Fibroblast of the aortic adventitia (primary cell): Measurements from ENCODE around the gene LILRA1. TPM values are rescaled to one million over a fixed set of nuclear protein-coding genes. Genes with fewer than 3 reads are reported as not detected.
"Not testable (repeated sequence)": the region's sequence is repeated elsewhere in the genome, so short reads cannot be mapped to it uniquely, and the experiment has no call there.

Source experiments
- DNase-seq: peaks from one replicate; pipeline ENCODE4 v3.0.0-alpha.2; 2010; ENCODE audit warnings: low read depth
- H3K4me3 ChIP-seq: 2 replicates; pipeline ENCODE4 v1.5.1; 2011; ENCODE audit warnings: low read depth, mild to moderate bottlenecking, control low read depth, low read length, moderate library complexity
- total RNA-seq: library from RNA; depleted of rRNA; stranded (reverse); fragments of >200 nt; gene quantifications from 2 replicates; pipeline ENCODE4 v1.2.3, GENCODE V29; 2012; ENCODE audit warnings: low replicate concordance
- TF ChIP-seq, protein P1 (sequence below): IDR thresholded peaks from 2 replicates; pipeline ENCODE4 v1.5.1; 2011; ENCODE audit warnings: mild to moderate bottlenecking, low read length, control low read depth, inconsistent platforms; ENCODE audit not compliant: insufficient read depth

LILRA1 gene
- total RNA-seq, 1 donor: not detected

DNA sequence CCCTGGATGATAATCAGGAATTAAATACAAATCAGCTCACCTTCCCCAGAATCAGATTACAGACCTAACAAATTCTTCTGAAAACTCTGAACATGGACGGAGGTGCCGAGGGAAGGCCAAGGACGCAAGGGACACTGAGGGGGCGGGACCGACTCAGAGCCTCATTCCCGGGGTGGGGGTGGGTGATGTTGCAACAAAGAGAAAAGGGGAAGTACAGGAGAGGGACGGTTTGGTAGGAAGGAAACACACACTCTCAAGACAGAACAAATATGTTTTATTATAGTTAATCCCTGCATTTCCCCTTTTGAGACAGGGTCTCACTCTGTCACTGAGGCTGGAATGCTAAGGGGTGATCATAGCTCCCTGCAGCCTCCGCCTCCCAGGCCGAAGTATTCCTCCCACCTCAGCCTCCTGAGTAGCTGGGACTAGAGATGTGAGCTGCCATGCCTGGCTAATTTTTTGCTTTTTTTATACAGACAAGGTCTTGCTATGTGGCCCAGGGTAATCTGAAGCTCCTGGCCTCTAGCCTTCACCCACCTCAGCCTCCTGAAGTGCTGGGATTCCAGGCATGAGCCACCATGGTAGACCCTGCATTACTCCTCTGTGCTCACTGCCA is 20.6 kb upstream of the LILRA1 start:
- H3K4me3 ChIP-seq: no peak overlapping the region
- no peak for DNase-seq
- TF ChIP-seq, protein P1, sequence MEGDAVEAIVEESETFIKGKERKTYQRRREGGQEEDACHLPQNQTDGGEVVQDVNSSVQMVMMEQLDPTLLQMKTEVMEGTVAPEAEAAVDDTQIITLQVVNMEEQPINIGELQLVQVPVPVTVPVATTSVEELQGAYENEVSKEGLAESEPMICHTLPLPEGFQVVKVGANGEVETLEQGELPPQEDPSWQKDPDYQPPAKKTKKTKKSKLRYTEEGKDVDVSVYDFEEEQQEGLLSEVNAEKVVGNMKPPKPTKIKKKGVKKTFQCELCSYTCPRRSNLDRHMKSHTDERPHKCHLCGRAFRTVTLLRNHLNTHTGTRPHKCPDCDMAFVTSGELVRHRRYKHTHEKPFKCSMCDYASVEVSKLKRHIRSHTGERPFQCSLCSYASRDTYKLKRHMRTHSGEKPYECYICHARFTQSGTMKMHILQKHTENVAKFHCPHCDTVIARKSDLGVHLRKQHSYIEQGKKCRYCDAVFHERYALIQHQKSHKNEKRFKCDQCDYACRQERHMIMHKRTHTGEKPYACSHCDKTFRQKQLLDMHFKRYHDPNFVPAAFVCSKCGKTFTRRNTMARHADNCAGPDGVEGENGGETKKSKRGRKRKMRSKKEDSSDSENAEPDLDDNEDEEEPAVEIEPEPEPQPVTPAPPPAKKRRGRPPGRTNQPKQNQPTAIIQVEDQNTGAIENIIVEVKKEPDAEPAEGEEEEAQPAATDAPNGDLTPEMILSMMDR: no peak

DNA sequence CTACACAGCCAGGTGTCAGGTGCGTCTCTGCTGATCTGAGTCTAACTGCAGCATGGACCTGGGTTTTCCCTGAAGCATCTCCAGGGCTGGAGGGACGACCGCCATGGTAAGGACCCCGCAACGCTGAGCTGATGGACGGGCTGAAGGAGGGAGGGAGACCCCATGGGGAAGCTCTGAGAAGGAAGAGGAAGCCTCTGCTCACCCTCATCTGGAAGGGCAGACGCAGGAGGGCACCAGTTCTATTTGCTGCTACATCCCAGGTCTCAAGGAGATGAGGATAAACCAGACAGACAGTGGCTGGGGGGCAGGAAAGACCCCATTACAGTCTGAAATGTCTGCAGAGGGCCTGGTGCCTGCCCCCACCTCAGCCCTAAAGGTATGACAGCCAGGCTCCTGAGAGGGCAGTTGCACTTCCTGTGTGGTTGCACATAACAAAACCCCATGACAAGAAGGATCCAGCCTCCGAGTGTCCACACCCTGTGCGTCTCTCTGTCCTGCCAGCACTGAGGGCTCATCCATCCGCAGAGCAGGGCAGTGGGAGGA is 20.0 kb upstream of the LILRA1 start, which contains the start of gene LILRA2:
LILRA2 (plus strand) TSS at position 461 of the 543 bp plus-strand sequence. CDS start 89 bp downstream, outside the sequence.
- DNase-seq: no peak
- no peak within 1 kb of the TSS for H3K4me3 ChIP-seq
- TF ChIP-seq, protein P1: no peak

DNA sequence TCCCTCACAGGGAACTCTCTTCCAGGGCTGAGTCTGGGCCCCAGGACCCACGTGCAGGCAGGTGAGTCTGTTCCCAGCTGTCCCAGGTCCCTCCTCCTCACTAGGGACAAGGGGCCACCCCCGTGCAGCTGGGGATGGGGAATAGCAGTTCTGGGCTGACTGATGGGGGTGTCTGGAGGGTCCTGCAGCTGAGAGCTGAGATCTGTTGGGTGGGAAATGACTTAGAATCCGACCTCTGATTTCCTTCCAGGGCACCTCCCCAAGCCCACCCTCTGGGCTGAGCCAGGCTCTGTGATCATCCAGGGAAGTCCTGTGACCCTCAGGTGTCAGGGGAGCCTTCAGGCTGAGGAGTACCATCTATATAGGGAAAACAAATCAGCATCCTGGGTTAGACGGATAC is 19.4 kb upstream of the LILRA1 start:
- no peak for DNase-seq
- no peak overlapping the region for H3K4me3 ChIP-seq
- TF ChIP-seq, protein P1: no peak

DNA sequence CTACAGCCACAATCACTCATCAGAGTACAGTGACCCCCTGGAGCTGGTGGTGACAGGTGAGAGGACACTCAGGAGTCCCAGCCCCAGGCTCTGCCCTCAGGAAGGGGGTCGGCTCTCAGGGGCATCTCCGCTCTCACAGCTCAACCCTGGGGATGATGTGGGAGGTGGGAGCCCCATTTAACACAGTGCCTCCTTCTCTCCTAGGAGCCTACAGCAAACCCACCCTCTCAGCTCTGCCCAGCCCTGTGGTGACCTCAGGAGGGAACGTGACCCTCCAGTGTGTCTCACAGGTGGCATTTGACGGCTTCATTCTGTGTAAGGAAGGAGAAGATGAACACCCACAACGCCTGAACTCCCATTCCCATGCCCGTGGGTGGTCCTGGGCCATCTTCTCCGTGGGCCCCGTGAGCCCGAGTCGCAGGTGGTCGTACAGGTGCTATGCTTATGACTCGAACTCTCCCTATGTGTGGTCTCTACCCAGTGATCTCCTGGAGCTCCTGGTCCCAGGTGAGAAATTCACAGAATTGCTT is 18.8 kb upstream of the LILRA1 start:
- TF ChIP-seq, protein P1: no peak
- no peak overlapping the region for H3K4me3 ChIP-seq
- no peak for DNase-seq

DNA sequence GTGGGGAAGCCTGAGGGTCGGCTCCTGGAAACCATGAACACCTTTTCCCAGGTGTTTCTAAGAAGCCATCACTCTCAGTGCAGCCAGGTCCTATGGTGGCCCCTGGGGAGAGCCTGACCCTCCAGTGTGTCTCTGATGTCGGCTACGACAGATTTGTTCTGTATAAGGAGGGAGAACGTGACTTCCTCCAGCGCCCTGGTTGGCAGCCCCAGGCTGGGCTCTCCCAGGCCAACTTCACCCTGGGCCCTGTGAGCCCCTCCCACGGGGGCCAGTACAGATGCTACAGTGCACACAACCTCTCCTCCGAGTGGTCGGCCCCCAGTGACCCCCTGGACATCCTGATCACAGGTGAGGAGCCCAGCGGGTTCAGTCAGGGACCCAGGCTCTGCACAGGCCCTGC is 18.2 kb upstream of the LILRA1 start:
- not testable (repeated sequence) for DNase-seq, H3K4me3 ChIP-seq

DNA sequence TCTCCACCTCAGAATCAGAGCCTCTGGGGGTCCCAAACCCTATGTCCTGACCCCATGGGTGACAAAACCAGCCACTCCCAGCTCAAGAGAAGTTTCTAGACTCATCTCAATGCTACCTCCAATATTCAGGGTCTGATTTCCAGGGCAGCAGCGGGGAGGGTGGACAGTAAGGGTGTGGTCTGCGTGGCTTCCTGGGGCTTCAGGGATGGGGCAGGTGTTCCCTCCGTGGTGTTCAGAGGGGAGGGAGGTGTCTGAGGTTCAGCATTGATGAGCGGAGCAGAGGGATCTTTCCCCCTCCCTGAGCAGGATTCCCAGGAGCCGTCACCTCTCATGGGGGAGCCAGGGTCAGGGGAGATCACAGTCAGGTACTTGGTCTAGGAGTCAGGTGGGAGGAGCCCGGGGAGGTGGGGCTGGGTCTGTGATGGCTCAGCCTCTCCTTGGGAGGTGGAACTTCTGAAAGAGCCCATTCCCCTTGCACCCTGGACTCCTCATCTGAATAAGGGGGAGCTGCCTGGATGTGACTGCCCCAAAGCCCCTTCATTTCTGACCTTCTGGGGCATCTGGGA is 16.9 kb upstream of the LILRA1 start:
- TF ChIP-seq, protein P1: no peak
- no peak for DNase-seq
- no peak overlapping the region for H3K4me3 ChIP-seq

DNA sequence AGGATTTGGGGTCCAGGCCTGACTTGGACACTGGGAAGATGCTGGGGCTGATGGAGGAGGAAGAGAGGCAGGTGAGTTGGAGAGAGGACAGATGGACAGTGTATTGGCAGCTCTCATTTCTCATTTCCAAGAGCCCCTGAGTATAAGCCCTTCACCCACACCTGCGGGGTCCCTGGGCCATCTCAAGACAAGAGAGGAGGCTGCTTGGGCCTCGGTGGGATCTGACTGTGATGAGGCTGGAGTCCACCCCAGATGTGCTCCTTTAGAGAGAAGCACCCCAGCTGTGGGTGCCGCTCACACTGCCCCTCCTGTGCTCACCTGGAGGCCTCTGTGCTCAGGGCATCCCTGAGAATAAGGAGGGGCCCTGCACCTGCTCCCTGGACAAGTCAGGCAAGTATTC is 16.1 kb upstream of the LILRA1 start:
- no peak overlapping the region for H3K4me3 ChIP-seq
- TF ChIP-seq, protein P1: no peak
- no peak for DNase-seq

DNA sequence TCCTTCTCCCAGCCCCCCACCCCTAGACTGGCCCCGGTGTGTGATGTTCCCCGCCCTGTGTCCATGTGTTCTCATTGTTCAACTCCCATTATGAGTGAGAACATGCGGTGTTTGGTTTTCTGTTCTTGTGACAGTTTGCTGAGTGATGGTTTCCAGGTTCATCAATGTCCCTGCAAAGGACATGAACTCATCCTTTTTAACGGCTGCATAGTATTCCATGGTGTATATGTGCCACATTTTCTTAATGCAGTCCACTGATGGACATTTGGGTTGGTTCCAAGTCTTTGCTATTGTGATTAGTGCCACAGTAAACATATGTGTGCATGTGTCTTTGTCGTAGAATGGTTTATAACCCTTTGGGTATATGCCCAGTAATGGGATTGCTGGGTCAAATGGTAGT is 15.2 kb upstream of the LILRA1 start:
- H3K4me3 ChIP-seq, DNase-seq: not testable (repeated sequence)
